Activated naive CD4-positive, alpha-beta T cell (primary cell): ENCODE measurements around the gene SERPINF2.
"Not testable (repeated sequence)": the region's sequence is repeated elsewhere in the genome, so short reads cannot be mapped to it uniquely, and the experiment has no call there.

Source experiments
- DNase-seq, 4 experiments: peaks; one replicate each; lab custom pipeline; 2025; lab: John Stamatoyannopoulos, UW

Gene SERPINF2

GRCh38 chr17:1735418-1735817 lies 7.3 kb upstream of the SERPINF2 start:
- DNase-seq = no peak

GRCh38 chr17:1735834-1736347 lies 6.8 kb upstream of the SERPINF2 start:
- DNase-seq = no peak

GRCh38 chr17:1736348-1737281 lies 6.1 kb upstream of the SERPINF2 start:
- DNase-seq = no peak

- DNase-seq = no peak
These were observed 5.0 kb upstream of the SERPINF2 start for GRCh38 chr17:1737531-1738291.

- not testable (repeated sequence) for DNase-seq
These were observed 772 bp upstream of the SERPINF2 start for GRCh38 chr17:1741899-1742298.

GRCh38 chr17:1743088-1743439 lies 393 bp downstream of the SERPINF2 start:
- no peak for DNase-seq

GRCh38 chr17:1744551-1745512 lies 2.2 kb downstream of the SERPINF2 start:
- DNase-seq = no peak

GRCh38 chr17:1745513-1746020 lies 2.9 kb downstream of the SERPINF2 start:
- no peak for DNase-seq

GRCh38 chr17:1746975-1747543 lies 4.4 kb downstream of the SERPINF2 start:
- no peak for DNase-seq

GRCh38 chr17:1750628-1751027 lies 8.0 kb downstream of the SERPINF2 start:
- no peak for DNase-seq

- no peak for DNase-seq
These were observed 10.0 kb downstream of the SERPINF2 start for GRCh38 chr17:1752425-1753262.

- DNase-seq = no peak
These were observed 11.2 kb downstream of the SERPINF2 start for GRCh38 chr17:1753767-1754429.

- no peak for DNase-seq
These were observed 11.9 kb downstream of the SERPINF2 start for GRCh38 chr17:1754430-1755112.

- no peak for DNase-seq
These were observed 12.7 kb downstream of the SERPINF2 start for GRCh38 chr17:1755252-1755826.

- no peak for DNase-seq
These were observed 13.2 kb downstream of the SERPINF2 start for GRCh38 chr17:1755827-1756262.

- no peak for DNase-seq
These were observed 16.1 kb downstream of the SERPINF2 start for GRCh38 chr17:1758807-1759206.

- no peak for DNase-seq
These were observed 16.9 kb downstream of the SERPINF2 start for GRCh38 chr17:1759529-1759928.

GRCh38 chr17:1762233-1762900 lies 19.7 kb downstream of the SERPINF2 start:
- DNase-seq = no peak
